Fibroblast of skin of left quadriceps (primary cell): ENCODE results near the gene FBLN7.
"Not testable (repeated sequence)": the region's sequence is repeated elsewhere in the genome, so short reads cannot be mapped to it uniquely, and the experiment has no call there.

Source experiments
- DNase-seq, 2 experiments: peaks; one replicate each; pipeline ENCODE4 v3.0.0-alpha.2; 2013; ENCODE audit warnings: low read depth in 2 of 2

Gene FBLN7

GRCh38 chr2:112138159-112139032 is at the start of gene FBLN7:
Gene FBLN7 (plus strand): TSS chr2:112138385. CDS start chr2:112138656, 271 bp downstream.
- DNase-seq = no peak

- DNase-seq = no peak
Observed at GRCh38 chr2:112089375-112089774, 48.8 kb upstream of the FBLN7 start.

DNA sequence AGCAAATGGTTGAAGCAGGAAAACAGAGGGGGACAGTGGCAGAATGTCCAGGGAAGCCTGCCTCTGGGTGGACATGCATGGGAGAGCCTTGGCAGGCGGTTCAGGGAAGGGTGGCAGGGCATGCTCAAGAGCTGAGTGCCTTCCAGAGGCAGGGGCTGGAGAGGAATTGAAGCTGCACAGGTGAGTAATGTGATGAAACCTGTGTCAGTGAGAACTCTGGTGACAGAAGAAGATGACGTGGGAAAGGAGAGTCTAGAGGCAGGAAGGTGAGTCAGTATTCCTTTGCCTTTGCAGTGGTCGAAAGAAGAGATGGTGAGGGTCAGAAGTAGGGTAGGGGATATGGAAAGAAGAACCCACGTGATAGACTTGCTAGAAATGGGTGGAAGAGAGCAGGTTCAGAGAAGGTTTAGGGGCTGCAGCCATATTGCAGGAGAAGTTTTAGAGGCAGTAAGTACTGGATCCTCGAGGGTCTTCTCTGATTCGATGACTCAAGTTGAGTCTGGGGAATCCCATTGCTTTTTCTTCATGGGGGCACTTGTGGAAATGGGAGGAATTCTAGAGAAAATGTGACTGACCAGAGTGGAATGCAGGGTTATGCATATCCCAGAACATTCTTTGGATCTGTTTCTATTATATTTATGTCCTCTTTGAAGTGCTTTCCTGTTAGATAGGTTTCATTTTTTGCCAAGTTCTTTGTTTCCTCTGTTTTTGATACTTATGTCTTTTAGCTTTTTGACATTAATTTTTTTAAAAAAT is 45.7 kb upstream of the FBLN7 start:
- DNase-seq = peak; percentile 60 to 64

DNA sequence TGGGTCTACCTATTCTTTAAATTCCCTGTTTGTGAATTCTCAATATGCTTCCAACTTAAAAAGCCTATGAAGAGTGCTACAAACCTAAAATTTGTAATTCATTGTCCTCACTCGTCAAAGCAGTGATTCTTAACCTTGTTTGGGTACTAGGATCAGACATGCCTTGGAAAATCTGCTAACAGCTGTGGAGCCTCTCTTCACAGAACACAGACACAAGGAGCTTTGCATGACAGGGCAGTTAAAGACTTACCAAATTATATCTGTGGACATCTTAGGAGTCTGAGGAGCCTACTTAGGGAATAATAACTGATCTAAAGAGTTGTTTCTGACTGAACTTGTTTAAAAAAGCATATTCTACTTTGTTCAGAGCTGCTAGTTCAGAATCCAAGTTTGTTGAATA is 45.0 kb upstream of the FBLN7 start:
- no peak for DNase-seq

GRCh38 chr2:112095681-112096080 is 42.5 kb upstream of the FBLN7 start:
- no peak for DNase-seq

- no peak for DNase-seq
Observed at GRCh38 chr2:112096098-112096497, 42.1 kb upstream of the FBLN7 start.

- no peak for DNase-seq
Observed at GRCh38 chr2:112108178-112108832, 29.9 kb upstream of the FBLN7 start.

DNA sequence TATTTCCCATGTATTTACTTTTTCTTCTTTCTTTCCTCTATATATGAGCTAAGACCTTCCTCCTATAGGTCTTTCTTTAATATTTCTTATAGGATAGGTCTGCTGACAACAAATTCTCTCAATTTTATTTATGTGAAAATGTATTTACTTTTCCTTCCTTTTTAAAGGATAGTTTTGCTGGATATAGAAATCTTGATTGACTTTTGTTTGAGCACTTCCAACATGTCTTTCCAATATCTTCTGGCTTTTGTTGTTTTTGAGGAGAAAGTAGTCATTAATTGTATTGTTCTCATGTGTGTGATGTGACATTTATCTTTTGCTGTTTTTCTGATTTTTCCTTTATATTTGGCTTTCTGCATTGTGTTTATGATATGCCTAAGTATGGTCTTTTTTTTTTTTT is 28.9 kb upstream of the FBLN7 start:
- DNase-seq = no peak

DNA sequence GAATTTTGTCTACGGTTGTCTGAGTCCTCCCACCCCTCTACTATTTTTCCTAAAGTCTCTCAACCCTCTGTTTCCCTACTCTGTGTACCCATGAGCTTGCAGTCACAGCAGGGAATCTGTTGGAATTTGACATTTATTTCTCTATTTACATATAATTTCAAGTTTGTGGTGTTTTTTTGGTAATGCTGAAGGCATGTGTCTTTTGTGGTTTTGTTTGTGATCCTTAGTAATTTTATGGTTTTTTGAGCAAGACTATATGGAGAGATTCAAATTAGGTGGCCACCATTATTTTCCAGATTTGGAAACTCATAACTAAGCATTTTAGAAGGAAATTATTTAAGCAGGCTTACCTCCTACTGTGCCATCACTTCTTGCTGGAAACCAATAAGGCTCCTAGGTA is 27.2 kb upstream of the FBLN7 start:
- no peak for DNase-seq

DNA sequence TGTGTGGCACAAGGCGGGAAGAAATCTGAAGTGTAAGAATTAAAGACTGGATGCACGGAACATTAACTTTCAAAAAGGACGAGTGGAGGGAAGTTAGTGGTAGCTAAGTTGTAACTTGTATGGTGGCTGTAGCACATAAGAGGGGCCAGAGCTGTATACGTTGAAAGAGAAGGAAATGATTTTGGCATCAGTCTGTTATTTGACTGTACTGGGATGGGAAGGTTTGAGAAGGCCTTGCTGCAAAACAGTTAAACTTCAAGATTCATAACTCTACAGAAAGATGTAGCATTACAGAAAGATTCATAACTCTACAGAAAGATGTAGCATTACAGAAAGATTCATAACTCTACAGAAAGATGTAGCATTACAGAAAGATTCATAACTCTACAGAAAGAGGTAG is 24.8 kb upstream of the FBLN7 start:
- not testable (repeated sequence) for DNase-seq

GRCh38 chr2:112118148-112118547 is 20.0 kb upstream of the FBLN7 start:
- DNase-seq = no peak

GRCh38 chr2:112121682-112122254 is 16.4 kb upstream of the FBLN7 start:
- DNase-seq = peak; percentile 17 to 26

DNA sequence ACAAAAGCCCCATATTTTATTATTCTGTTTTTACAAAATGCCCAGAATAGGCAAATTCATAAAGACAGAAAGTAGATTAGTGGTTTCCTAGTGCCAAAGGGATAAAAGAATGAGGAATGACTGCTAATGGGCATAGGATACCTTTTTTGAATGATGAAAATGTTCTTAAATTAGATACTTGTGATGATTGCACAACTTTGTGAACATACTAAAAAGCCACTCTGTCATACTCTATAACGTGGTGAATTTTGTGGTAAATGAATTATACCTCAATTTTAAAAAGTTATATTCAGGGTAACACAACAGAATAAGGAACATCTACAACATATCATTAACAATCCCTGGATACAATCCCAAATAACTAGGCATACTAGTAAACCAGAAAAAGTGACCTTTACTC is 9.1 kb upstream of the FBLN7 start:
- no peak for DNase-seq

- no peak for DNase-seq
Observed at GRCh38 chr2:112133344-112133743, 4.8 kb upstream of the FBLN7 start.

- DNase-seq = no peak
Observed at GRCh38 chr2:112134120-112134519, 4.1 kb upstream of the FBLN7 start.

GRCh38 chr2:112136096-112136495 is 2.1 kb upstream of the FBLN7 start:
- no peak for DNase-seq

DNA sequence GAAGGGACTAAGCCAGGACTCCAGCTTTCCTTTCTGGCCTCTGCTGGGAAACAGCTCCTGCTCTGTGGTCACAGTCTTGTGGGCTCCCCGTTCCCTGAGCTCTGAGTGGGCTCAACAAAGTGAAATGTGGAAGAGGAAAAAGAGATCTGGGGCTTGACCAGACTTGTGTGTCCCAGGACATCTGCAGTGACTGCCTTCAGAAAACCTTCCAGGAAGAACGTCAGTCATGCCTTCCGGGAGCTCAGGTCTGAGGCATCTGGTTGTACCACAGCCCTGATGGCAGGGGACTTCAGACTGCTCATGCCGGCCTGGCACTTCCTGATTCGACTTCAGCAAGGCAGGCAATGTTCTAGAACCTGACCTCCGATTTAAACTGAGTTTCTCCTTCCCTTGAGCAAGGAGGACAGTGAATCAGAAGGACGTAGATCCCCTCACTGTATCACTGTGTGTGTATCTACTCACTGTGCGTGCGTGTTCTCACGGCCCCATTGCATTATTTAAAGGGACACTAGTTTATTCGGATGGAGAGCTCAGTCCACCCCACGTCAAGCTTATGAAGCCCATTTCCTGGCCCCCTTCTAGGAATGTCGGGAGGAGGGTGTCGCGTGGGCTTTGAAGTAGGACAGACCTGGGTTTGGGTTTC is 548 bp upstream of the FBLN7 start:
- DNase-seq = no peak

GRCh38 chr2:112139033-112139614 is 939 bp downstream of the FBLN7 start:
- not testable (repeated sequence) for DNase-seq

DNA sequence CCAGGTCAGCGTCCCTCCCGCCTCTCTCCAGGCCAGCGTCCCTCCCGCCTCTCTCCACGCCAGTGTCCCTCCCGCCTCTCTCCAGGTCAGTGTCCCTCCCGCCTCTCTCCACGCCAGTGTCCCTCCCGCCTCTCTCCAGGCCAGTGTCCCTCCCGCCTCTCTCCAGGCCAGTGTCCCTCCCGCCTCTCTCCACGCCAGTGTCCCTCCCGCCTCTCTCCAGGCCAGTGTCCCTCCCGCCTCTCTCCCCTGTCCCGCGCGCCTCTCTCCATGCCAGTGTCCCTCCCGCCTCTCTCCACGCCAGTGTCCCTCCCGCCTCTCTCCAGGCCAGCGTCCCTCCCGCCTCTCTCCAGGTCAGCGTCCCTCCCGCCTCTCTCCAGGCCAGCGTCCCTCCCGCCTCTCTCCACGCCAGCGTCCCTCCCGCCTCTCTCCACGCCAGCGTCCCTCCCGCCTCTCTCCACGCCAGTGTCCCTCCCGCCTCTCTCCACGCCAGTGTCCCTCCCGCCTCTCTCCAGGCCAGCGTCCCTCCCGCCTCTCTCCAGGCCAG is 1.5 kb downstream of the FBLN7 start:
- not testable (repeated sequence) for DNase-seq

GRCh38 chr2:112140205-112140802 is 2.1 kb downstream of the FBLN7 start:
- DNase-seq = no peak
